SK-N-SH (cell line): ENCODE results near the gene HOXA10. TPM values are rescaled to one million over a fixed set of nuclear protein-coding genes. Genes with fewer than 3 reads are reported as not detected.

Experiments
- CTCF ChIA-PET: fragments of 300-600, 350-600 bp; formaldehyde crosslinking; extraction: SDS; loops from one replicate; lab custom pipeline; 2021; lab: Yijun Ruan, JAX
- POLR2A ChIA-PET: fragments of 350-600 bp; sonication (Branson Sonifier 250); formaldehyde crosslinking; extraction: SDS; loops from one replicate; lab custom pipeline; 2020; ENCODE audit warnings: antibody characterized with exemption, inconsistent platforms; lab: Yijun Ruan, JAX
- DNase-seq: peaks from one replicate; pipeline ENCODE4 v3.0.0; 2012
- H2AFZ ChIP-seq: fragments of 200-600 bp; sonication (generic); 2 replicates; pipeline ENCODE4 v1.8.1; 2016; ENCODE audit warnings: antibody characterized with exemption, mild to moderate bottlenecking, low read depth
- H3F3A ChIP-seq: fragments of 200-600 bp; sonication (generic); replicated peaks from 2 replicates; pipeline ENCODE3; 2016; ENCODE audit warnings: antibody characterized with exemption, mild to moderate bottlenecking; ENCODE audit not compliant: insufficient read depth
- H3K27ac ChIP-seq, 2 experiments: fragments of 200-500 bp in 1 of 2; fragments of 200-600 bp in 1 of 2; sonication (Bioruptor generic) in 1 of 2; sonication (generic), shearing (Covaris generic) in 1 of 2; 2 replicates each; pipeline versions ENCODE4 v1.5.1 to v1.6.1; 2014 to 2016; ENCODE audit warnings: low read depth in 2 of 2, inconsistent platforms in 1 of 2, low read length in 1 of 2, mild to moderate bottlenecking in 1 of 2, mixed read lengths in 1 of 2
- H3K27me3 ChIP-seq: fragments of 200-600 bp; sonication (generic), shearing (Covaris generic); 2 replicates; pipeline ENCODE4 v1.6.1; 2016; ENCODE audit warnings: mixed run types; ENCODE audit not compliant: insufficient read depth
- H3K36me3 ChIP-seq, 2 experiments: fragments of 200-500 bp in 1 of 2; fragments of 200-600 bp in 1 of 2; sonication (Bioruptor generic) in 1 of 2; sonication (generic) in 1 of 2; replicated peaks in 1 of 2; 2 replicates each; pipeline versions ENCODE3 to v1.5.1; 2014 to 2016; ENCODE audit warnings: low read length in 1 of 2, mild to moderate bottlenecking in 1 of 2; ENCODE audit not compliant: insufficient read depth in 2 of 2, control insufficient read depth in 1 of 2
- H3K4me1 ChIP-seq, 2 experiments: fragments of 200-500 bp in 1 of 2; fragments of 200-600 bp in 1 of 2; sonication (Bioruptor generic) in 1 of 2; sonication (generic), shearing (Covaris generic) in 1 of 2; 2 replicates each; pipeline versions ENCODE4 v1.5.1 to v1.6.1; 2014 to 2016; ENCODE audit warnings: low read depth in 1 of 2, low read length in 1 of 2, mixed run types in 1 of 2; ENCODE audit not compliant: insufficient read depth in 2 of 2, control insufficient read depth in 1 of 2
- H3K4me2 ChIP-seq: fragments of 200-600 bp; sonication (generic), shearing (Covaris generic); 2 replicates; pipeline ENCODE4 v1.6.1; 2017; ENCODE audit warnings: mixed run types
- H3K4me3 ChIP-seq, 2 experiments: fragments of 200-500 bp in 1 of 2; fragments of 200-600 bp in 1 of 2; sonication (Bioruptor generic) in 1 of 2; sonication (generic), shearing (Covaris generic) in 1 of 2; 2 replicates each; pipeline versions ENCODE4 v1.5.1 to v1.8.1; 2014 to 2016; ENCODE audit warnings: low read depth in 2 of 2, inconsistent platforms in 1 of 2, low read length in 1 of 2, mild to moderate bottlenecking in 1 of 2, mixed read lengths in 1 of 2, moderate library complexity in 1 of 2
- H3K79me2 ChIP-seq: fragments of 200-600 bp; sonication (generic); 2 replicates; pipeline ENCODE4 v1.8.1; 2017; ENCODE audit warnings: mild to moderate bottlenecking; ENCODE audit not compliant: insufficient read depth
- H3K9ac ChIP-seq: fragments of 200-600 bp; sonication (generic); 2 replicates; pipeline ENCODE4 v1.6.1; 2017; ENCODE audit warnings: mixed run types
- H3K9me2 ChIP-seq: fragments of 200-600 bp; sonication (generic); 2 replicates; pipeline ENCODE4 v1.6.1; 2017; ENCODE audit warnings: mixed run types
- H3K9me3 ChIP-seq: fragments of 200-600 bp; sonication (generic); 2 replicates; pipeline ENCODE4 v1.6.1; 2017; ENCODE audit warnings: mixed run types, mild to moderate bottlenecking, moderate library complexity
- H4K20me1 ChIP-seq: fragments of 200-600 bp; sonication (generic); 2 replicates; pipeline ENCODE4 v1.6.1; 2017; ENCODE audit warnings: mild to moderate bottlenecking, mixed run types; ENCODE audit not compliant: insufficient read depth
- EZH2phosphoT487 ChIP-seq: fragments of 200-600 bp; sonication (generic); IDR thresholded peaks from 2 replicates; pipeline ENCODE4 v1.6.1; 2017; ENCODE audit warnings: low read depth, mixed run types, mild to moderate bottlenecking, antibody characterized with exemption, moderate library complexity, borderline replicate concordance
- FOSL2 ChIP-seq: IDR thresholded peaks from 2 replicates; pipeline ENCODE4 v1.4.0; 2012; ENCODE audit warnings: low read depth, mild to moderate bottlenecking, moderate library complexity, borderline replicate concordance
- FOXM1 ChIP-seq: IDR thresholded peaks from 2 replicates; pipeline ENCODE4 v1.4.0; 2012; ENCODE audit warnings: low read depth, mild to moderate bottlenecking
- GABPA ChIP-seq: IDR thresholded peaks from 2 replicates; pipeline ENCODE4 v1.4.0; 2012; ENCODE audit warnings: low read depth, mild to moderate bottlenecking
- GATA2 ChIP-seq: sonication (generic); formaldehyde crosslinking; IDR thresholded peaks from 2 replicates; pipeline ENCODE4 v1.5.0; 2020; ENCODE audit warnings: mild to moderate bottlenecking, missing genetic modification reagents
- JUND ChIP-seq: IDR thresholded peaks from 2 replicates; pipeline ENCODE4 v1.4.0; 2012
- MEF2A ChIP-seq: IDR thresholded peaks from 2 replicates; pipeline ENCODE4 v1.4.0; 2012; ENCODE audit warnings: low read depth, borderline replicate concordance
- NFIC ChIP-seq: IDR thresholded peaks from 2 replicates; pipeline ENCODE4 v1.4.0; 2012; ENCODE audit warnings: borderline replicate concordance
- NRF1 ChIP-seq: IDR thresholded peaks from 2 replicates; pipeline ENCODE4 v1.6.1; 2012; ENCODE audit warnings: low read depth, mild to moderate bottlenecking, low read length
- RAD21 ChIP-seq: IDR thresholded peaks from 2 replicates; pipeline ENCODE4 v1.6.1; 2012; ENCODE audit warnings: mild to moderate bottlenecking, low read length
- RFX5 ChIP-seq: IDR thresholded peaks from 2 replicates; pipeline ENCODE4 v1.6.1; 2012; ENCODE audit warnings: mild to moderate bottlenecking, improper control_type of control experiment, low read length
- RXRA ChIP-seq: IDR thresholded peaks from 2 replicates; pipeline ENCODE4 v1.4.0; 2012; ENCODE audit warnings: low read depth, mild to moderate bottlenecking, borderline replicate concordance
- TCF12 ChIP-seq: IDR thresholded peaks from 2 replicates; pipeline ENCODE4 v1.4.0; 2012
- WGBS: methylation state at CpG from one replicate; pipeline ENCODE4 v1.1.6; 2017; ENCODE audit warnings: low lambda C conversion rate; 5-methylcytosine and 5-hydroxymethylcytosine counted together
- polyA plus RNA-seq, 3 experiments: library from polyadenylated mRNA; depleted of rRNA; stranded (reverse); fragments of >200 nt; gene quantifications; 2 replicates each; pipeline ENCODE4 v1.2.3, GENCODE V29; 2012
- TF ChIP-seq, protein P1 (sequence below): fragments of 150-350 bp; IDR thresholded peaks from 2 replicates; pipeline ENCODE4 v1.6.1; 2017; ENCODE audit warnings: antibody characterized with exemption, low read length, low read depth, borderline replicate concordance
- TF ChIP-seq, protein P2 (sequence below): IDR thresholded peaks from 2 replicates; pipeline ENCODE4 v1.4.0; 2012; ENCODE audit warnings: low read depth, borderline replicate concordance
- TF ChIP-seq, protein P3 (sequence below): IDR thresholded peaks from 2 replicates; pipeline ENCODE4 v1.4.0; 2012; ENCODE audit warnings: low read depth, borderline replicate concordance
- TF ChIP-seq, protein P4 (sequence below): IDR thresholded peaks from 2 replicates; pipeline ENCODE4 v1.6.1; 2012; ENCODE audit warnings: mild to moderate bottlenecking, low read depth, low read length, moderate library complexity

HOXA10 gene
- polyA plus RNA-seq, 1 of the 3 experiments (the other 2 are of a cell fraction), result not detected

DNA sequence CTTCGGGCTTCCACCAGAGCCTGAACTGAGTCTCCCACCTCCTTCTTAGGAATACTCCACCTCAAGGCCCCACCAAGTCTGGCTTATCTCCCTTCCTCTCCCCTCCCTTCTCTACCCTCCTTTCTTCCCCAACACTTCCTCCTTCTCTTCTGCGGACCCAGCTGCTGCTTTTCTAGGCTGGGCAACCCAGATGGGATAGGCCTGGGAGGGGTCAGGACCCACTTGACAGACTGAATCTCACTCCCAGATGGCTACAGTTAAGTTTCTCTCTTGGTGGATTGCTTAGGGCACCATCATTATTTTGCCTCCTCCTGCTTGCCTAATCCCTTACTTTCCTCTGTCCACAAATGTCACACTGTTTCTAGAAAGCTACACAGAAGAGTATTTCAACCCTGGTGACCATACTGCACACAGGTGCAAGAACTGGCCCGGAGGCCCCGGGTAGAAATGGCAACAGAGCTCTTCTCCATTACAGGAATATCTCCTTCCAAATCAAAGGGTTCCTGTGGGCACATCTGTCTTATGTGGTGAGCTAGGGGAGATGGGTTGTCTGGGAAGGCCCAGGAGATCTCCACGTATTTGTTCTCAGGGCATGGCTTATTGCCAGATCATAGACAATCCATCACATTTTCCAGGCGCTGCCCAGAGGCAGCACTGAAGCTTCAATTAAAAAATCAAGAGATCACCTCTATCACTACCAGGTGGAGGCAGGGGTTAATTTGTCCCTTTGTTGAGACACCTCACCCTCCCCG lies 16.1 kb upstream of the HOXA10 start:
- no peaks in the 10 kb centered on the region for H3K79me2 ChIP-seq
- peaks cover 11% of the 10 kb centered on the region for H3F3A ChIP-seq
- no peak overlapping the region for H3K4me3 ChIP-seq
- 15% methylated on average over 7 of the region's 7 CpGs for WGBS
- no peak for TF ChIP-seq FOXM1
- TF ChIP-seq RXRA, result no peak
- H3K27ac ChIP-seq, result no peak overlapping the region
- peaks cover 0 to 4% of the 10 kb centered on the region in 2 experiments; a peak in 1 of 4 replicates for H3K4me1 ChIP-seq
- peaks cover 30% of the 10 kb centered on the region for H4K20me1 ChIP-seq
- ChIA-PET CTCF (interaction anchor here (0.6 to 10.7 kb wide), 15 partner anchors 8 to 1914 kb away, joined by 3 to 84 read pairs (median 8); partner anchors contain the start of gene HOXA13), POLR2A (no interaction called here)
- no peak for DNase-seq
- peaks cover 98% of the 10 kb centered on the region for H3K27me3 ChIP-seq
- no peaks in the 10 kb centered on the region for H3K9me3 ChIP-seq
- no peaks in the 10 kb centered on the region for H3K9me2 ChIP-seq
- H3K36me3 ChIP-seq, result no peaks in the 10 kb centered on the region
- H2AFZ ChIP-seq, result no peak overlapping the region
- H3K4me2 ChIP-seq, result no peak overlapping the region
- H3K9ac ChIP-seq, result no peak overlapping the region

DNA sequence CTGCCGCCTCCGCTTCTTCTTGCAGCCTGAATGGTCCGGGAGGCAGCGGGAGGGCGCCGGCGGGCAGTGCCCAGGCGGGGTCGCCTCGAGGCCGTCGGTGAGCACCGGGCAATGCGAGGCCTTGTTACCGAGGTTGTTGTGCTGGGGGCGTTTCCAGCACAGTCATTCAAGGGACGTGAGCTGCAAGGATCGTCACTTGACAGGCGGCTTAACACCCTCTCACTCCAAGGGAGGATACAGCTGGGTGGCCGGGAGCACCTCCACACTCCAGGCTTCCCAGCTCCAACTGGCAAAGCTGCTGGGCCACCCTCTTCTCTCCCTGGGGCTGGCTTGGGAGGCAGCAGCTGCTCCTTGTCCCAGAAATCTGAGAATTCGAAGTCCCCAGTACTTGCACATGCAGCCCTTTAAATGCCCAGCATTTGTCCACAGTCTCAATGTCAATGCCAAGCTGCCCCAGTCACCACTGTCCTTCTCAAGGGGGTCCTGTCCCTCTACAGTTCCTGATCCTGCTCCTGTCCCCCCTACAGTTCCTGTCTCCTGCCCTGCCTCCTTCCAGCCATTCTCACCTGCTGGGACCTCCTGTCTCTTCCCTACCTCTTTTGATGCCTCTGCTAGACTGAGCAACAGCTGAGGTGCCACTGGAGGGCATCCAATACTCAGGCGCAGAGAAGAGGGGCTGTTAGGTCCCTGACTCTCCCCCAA lies 15.3 kb upstream of the HOXA10 start:
- Histone ChIP-seq H2AFZ (no peak overlapping the region), H3K27me3 (peaks cover 98% of the 10 kb centered on the region), H3K9ac (no peak overlapping the region), H4K20me1 (peaks cover 30% of the 10 kb centered on the region), H3K79me2 (no peaks in the 10 kb centered on the region), H3K9me3 (no peaks in the 10 kb centered on the region), H3F3A (peaks cover 11% of the 10 kb centered on the region), H3K4me3 (no peak overlapping the region), H3K4me2 (peak overlapping the region; percentile 51), H3K27ac (no peak overlapping the region), H3K36me3 (no peaks in the 10 kb centered on the region), H3K9me2 (no peaks in the 10 kb centered on the region), H3K4me1 (peaks cover 0 to 7% of the 10 kb centered on the region in 2 experiments; a peak in 1 of 4 replicates)
- no peak for DNase-seq
- WGBS, result 11% methylated on average over 22 of the region's 22 CpGs
- CTCF ChIA-PET, result interaction anchor here (0.8 to 10.7 kb wide), 12 partner anchors 10 to 907 kb away, joined by 3 to 84 read pairs (median 10); partner anchors contain the start of gene HOXA13
- POLR2A ChIA-PET, result no interaction called here
- TF ChIP-seq, protein P1, sequence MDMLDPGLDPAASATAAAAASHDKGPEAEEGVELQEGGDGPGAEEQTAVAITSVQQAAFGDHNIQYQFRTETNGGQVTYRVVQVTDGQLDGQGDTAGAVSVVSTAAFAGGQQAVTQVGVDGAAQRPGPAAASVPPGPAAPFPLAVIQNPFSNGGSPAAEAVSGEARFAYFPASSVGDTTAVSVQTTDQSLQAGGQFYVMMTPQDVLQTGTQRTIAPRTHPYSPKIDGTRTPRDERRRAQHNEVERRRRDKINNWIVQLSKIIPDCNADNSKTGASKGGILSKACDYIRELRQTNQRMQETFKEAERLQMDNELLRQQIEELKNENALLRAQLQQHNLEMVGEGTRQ, result no peak
- no peak for TF ChIP-seq NRF1
- TF ChIP-seq, protein P2, sequence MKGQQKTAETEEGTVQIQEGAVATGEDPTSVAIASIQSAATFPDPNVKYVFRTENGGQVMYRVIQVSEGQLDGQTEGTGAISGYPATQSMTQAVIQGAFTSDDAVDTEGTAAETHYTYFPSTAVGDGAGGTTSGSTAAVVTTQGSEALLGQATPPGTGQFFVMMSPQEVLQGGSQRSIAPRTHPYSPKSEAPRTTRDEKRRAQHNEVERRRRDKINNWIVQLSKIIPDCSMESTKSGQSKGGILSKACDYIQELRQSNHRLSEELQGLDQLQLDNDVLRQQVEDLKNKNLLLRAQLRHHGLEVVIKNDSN, result no peak
- TF ChIP-seq, protein P3, sequence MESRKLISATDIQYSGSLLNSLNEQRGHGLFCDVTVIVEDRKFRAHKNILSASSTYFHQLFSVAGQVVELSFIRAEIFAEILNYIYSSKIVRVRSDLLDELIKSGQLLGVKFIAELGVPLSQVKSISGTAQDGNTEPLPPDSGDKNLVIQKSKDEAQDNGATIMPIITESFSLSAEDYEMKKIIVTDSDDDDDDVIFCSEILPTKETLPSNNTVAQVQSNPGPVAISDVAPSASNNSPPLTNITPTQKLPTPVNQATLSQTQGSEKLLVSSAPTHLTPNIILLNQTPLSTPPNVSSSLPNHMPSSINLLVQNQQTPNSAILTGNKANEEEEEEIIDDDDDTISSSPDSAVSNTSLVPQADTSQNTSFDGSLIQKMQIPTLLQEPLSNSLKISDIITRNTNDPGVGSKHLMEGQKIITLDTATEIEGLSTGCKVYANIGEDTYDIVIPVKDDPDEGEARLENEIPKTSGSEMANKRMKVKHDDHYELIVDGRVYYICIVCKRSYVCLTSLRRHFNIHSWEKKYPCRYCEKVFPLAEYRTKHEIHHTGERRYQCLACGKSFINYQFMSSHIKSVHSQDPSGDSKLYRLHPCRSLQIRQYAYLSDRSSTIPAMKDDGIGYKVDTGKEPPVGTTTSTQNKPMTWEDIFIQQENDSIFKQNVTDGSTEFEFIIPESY, result no peak
- TF ChIP-seq, protein P4, sequence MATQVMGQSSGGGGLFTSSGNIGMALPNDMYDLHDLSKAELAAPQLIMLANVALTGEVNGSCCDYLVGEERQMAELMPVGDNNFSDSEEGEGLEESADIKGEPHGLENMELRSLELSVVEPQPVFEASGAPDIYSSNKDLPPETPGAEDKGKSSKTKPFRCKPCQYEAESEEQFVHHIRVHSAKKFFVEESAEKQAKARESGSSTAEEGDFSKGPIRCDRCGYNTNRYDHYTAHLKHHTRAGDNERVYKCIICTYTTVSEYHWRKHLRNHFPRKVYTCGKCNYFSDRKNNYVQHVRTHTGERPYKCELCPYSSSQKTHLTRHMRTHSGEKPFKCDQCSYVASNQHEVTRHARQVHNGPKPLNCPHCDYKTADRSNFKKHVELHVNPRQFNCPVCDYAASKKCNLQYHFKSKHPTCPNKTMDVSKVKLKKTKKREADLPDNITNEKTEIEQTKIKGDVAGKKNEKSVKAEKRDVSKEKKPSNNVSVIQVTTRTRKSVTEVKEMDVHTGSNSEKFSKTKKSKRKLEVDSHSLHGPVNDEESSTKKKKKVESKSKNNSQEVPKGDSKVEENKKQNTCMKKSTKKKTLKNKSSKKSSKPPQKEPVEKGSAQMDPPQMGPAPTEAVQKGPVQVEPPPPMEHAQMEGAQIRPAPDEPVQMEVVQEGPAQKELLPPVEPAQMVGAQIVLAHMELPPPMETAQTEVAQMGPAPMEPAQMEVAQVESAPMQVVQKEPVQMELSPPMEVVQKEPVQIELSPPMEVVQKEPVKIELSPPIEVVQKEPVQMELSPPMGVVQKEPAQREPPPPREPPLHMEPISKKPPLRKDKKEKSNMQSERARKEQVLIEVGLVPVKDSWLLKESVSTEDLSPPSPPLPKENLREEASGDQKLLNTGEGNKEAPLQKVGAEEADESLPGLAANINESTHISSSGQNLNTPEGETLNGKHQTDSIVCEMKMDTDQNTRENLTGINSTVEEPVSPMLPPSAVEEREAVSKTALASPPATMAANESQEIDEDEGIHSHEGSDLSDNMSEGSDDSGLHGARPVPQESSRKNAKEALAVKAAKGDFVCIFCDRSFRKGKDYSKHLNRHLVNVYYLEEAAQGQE, result no peak
- TF ChIP-seq EZH2phosphoT487, result no peak
- no peak for TF ChIP-seq RAD21
- TF ChIP-seq FOXM1, result no peak
- no peak for TF ChIP-seq MEF2A
- no peak for TF ChIP-seq RFX5
- TF ChIP-seq FOSL2, result no peak
- no peak for TF ChIP-seq GABPA
- TF ChIP-seq NFIC, result no peak
- no peak for TF ChIP-seq RXRA
- no peak for TF ChIP-seq JUND
- no peak for TF ChIP-seq TCF12
- no peak for TF ChIP-seq GATA2
